ENCODE data around the gene TNFSF9.
"Not testable (repeated sequence)": the region's sequence is repeated elsewhere in the genome, so short reads cannot be mapped to it uniquely, and the experiment has no call there.

TNFSF9 gene

GRCh38 chr19:6572217-6572616 is 41.4 kb downstream of the TNFSF9 start:
- DNase-seq (ENCODE audit: low read depth in 2 of 2): no peak

- no peak for DNase-seq (ENCODE audit: low read depth in 2 of 2)
Observed at GRCh38 chr19:6573350-6573749, 42.5 kb downstream of the TNFSF9 start.

GRCh38 chr19:6576869-6577475 is 46.1 kb downstream of the TNFSF9 start:
- no peak for DNase-seq (ENCODE audit: low read depth in 2 of 2)

DNA sequence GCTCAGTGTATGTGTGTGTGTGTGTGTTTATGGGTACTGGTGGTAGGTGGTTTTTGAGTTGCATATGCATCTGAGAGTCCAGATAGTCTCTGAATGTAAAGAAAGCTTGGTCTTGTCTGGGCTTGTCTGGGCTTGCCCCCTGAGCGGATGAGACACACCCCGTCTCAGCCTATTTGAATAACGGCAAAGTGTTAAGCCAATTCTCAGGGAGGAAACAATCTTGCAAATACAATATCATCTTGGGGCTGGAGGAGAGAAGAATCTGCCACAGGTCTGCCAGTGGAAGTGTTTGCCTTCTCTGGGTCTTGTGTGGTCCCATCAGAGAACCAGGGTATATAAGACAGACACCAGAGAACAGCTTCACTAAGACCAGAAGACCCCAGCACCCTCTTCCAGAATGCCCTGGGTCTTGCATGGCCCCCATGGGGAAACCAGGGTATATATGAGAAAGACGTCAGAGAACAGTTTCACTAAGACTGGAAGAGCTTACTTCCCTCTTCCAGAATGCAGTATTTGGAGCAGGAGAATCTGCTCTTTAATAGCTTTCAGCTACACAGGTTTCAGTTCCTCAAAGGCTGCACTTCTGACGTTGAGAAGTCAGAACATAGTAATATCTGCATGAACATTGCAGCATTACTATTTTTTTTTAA is 46.8 kb downstream of the TNFSF9 start:
- no peak for DNase-seq (ENCODE audit: low read depth in 2 of 2)

GRCh38 chr19:6579450-6580178 is 48.8 kb downstream of the TNFSF9 start:
- DNase-seq (ENCODE audit: low read depth in 2 of 2): no peak

- DNase-seq (ENCODE audit: low read depth in 2 of 2): no peak
Observed at GRCh38 chr19:6580313-6580712, 49.5 kb downstream of the TNFSF9 start.

- not testable (repeated sequence) for DNase-seq (ENCODE audit: low read depth in 2 of 2)
Observed at GRCh38 chr19:6582515-6583484, 52.0 kb downstream of the TNFSF9 start.
